ENCODE measurements around the gene ADGRB3.

- no peak for TF ChIP-seq CREM (IDR thresholded peaks at IDR 0.05; ENCODE audit: low read depth)
- no peak for TF ChIP-seq CTCF (IDR thresholded peaks at IDR 0.05 in 2 of 3, conservative IDR thresholded peaks at IDR 0.05 in 1 of 3; ENCODE audit: control insufficient read depth in 2 of 3, extremely low read depth in 1 of 3, insufficient read depth in 1 of 3, low read depth in 3 of 3, low read length in 3 of 3)
- no peak for TF ChIP-seq CUX1 (IDR thresholded peaks at IDR 0.05; ENCODE audit: insufficient replicate concordance, low read depth, low read length)
- TF ChIP-seq BRCA1 (IDR thresholded peaks at IDR 0.05; ENCODE audit: low read depth, low read length): no peak
Measured at GRCh38 chr6:69349771-69350170, 714.7 kb downstream of the ADGRB3 start.
